Gastrocnemius medialis (tissue), 4 donors: Measurements from ENCODE around the gene GULP1.

Experiments
- POLR2A ChIP-seq, 2 donors: fragments of 450-650 bp; IDR thresholded peaks; one replicate each; pipeline ENCODE4 v1.6.1; 2017; ENCODE audit warnings: antibody characterized with exemption in 2 of 2, mild to moderate bottlenecking in 2 of 2, moderate library complexity in 2 of 2
- TF ChIP-seq, protein P1 (sequence below), 5 experiments: fragments of 450-650 bp in 3 of 5; fragments of 200-600 bp in 2 of 5; sonication (generic) in 2 of 5; IDR thresholded peaks in 4 of 5; conservative IDR thresholded peaks in 1 of 5; 1 replicate in 4 of 5; 2 replicates in 1 of 5; pipeline ENCODE4 v1.5.1; 2016 to 2019; ENCODE audit warnings: antibody characterized with exemption in 5 of 5, mild to moderate bottlenecking in 3 of 5, moderate library complexity in 3 of 5

DNA sequence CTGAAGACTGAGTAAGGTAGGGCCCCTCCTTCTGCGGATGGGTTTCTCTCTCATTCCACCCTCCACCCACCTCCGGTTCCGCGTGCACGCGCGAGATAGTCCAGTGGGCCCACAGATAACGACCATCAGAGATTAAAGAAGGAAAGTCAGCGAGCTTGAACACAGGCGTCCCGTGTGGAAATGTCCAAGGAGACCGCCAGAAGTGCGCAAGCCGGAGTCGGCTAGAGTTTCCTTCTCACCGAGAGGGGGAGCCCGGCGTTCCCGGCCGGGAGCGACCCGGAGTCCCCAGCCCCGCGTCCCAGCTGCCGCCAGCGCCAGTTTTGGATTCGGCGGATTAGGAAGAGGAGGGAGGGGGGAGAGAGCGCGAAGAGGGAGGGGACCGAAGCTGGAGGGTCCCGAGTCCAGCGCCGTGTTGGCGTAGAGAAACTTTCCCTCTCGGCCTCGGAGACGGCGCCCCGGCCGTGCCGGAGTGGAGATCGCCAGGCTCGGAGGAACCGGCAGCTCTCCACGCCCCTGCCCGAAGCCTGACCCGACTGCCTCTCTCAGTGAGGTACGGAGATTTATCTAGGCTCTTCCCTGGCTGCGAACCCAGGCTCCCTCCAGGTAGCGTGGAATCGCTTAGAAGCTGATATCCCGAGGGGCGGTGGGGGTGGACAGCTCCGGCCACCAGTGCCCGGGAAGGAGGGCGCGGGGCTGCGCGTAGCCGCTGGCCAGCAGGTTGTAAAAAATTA is at the start of gene GULP1:
- TF ChIP-seq, protein P1, sequence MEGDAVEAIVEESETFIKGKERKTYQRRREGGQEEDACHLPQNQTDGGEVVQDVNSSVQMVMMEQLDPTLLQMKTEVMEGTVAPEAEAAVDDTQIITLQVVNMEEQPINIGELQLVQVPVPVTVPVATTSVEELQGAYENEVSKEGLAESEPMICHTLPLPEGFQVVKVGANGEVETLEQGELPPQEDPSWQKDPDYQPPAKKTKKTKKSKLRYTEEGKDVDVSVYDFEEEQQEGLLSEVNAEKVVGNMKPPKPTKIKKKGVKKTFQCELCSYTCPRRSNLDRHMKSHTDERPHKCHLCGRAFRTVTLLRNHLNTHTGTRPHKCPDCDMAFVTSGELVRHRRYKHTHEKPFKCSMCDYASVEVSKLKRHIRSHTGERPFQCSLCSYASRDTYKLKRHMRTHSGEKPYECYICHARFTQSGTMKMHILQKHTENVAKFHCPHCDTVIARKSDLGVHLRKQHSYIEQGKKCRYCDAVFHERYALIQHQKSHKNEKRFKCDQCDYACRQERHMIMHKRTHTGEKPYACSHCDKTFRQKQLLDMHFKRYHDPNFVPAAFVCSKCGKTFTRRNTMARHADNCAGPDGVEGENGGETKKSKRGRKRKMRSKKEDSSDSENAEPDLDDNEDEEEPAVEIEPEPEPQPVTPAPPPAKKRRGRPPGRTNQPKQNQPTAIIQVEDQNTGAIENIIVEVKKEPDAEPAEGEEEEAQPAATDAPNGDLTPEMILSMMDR (IDR thresholded peaks at IDR 0.05 in 4 of 5, conservative IDR thresholded peaks at IDR 0.05 in 1 of 5), result peak; percentile 35 to 75 (median 63)
- peak; percentile 32 to 34 for TF ChIP-seq POLR2A (IDR thresholded peaks at IDR 0.05)
